Liver (tissue), 9 donors: ENCODE results near the gene CLMN. TPM values are rescaled to one million over a fixed set of nuclear protein-coding genes. Genes with fewer than 3 reads are reported as not detected.
A peak's percentile ranks its signal among the peaks of the same experiment; 100 is the strongest.

ENCODE experiments used
- DNase-seq: peaks from one replicate; pipeline ENCODE4 v3.0.0-alpha.2; 2017; ENCODE audit warnings: low spot score
- H3K27ac ChIP-seq, 2 donors: one replicate each; pipeline ENCODE4 v1.7.0; 2013; ENCODE audit warnings: inconsistent platforms in 2 of 2, low read length in 2 of 2, control low read depth in 1 of 2, low read depth in 1 of 2, mild to moderate bottlenecking in 1 of 2
- H3K27me3 ChIP-seq, 4 donors: one replicate each; pipeline versions ENCODE4 v1.6.1 to v1.7.0; 2013; ENCODE audit warnings: low read length in 3 of 4, inconsistent platforms in 1 of 4, mild to moderate bottlenecking in 1 of 4, moderate library complexity in 1 of 4; ENCODE audit not compliant: control insufficient read depth in 4 of 4, insufficient read depth in 4 of 4
- H3K36me3 ChIP-seq, 4 donors: one replicate each; pipeline versions ENCODE4 v1.6.1 to v1.7.0; 2013; ENCODE audit warnings: low read length in 3 of 4, mild to moderate bottlenecking in 3 of 4, low read depth in 1 of 4, moderate library complexity in 1 of 4; ENCODE audit not compliant: control insufficient read depth in 4 of 4, insufficient read depth in 3 of 4
- H3K4me1 ChIP-seq, 4 donors: one replicate each; pipeline versions ENCODE4 v1.6.1 to v1.7.0; 2013; ENCODE audit warnings: low read length in 3 of 4, mild to moderate bottlenecking in 3 of 4, moderate library complexity in 1 of 4; ENCODE audit not compliant: control insufficient read depth in 4 of 4, insufficient read depth in 4 of 4
- H3K4me3 ChIP-seq, 3 donors: one replicate each; pipeline versions ENCODE4 v1.6.1 to v1.7.0; 2013; ENCODE audit warnings: low read length in 3 of 3, control low read depth in 1 of 3, low read depth in 1 of 3, mild to moderate bottlenecking in 1 of 3
- H3K9ac ChIP-seq, 2 donors: one replicate each; pipeline ENCODE4 v1.7.0; 2013; ENCODE audit warnings: low read length in 2 of 2, mild to moderate bottlenecking in 2 of 2, moderate library complexity in 2 of 2, control low read depth in 1 of 2, low read depth in 1 of 2
- H3K9me3 ChIP-seq, 4 donors: one replicate each; pipeline versions ENCODE4 v1.6.1 to v1.7.0; 2013; ENCODE audit warnings: low read length in 3 of 4; ENCODE audit not compliant: control insufficient read depth in 4 of 4
- EGR1 ChIP-seq, 2 donors: IDR thresholded peaks; 2 replicates each; pipeline ENCODE4 v1.6.1; 2016 to 2018; ENCODE audit warnings: antibody characterized with exemption in 2 of 2, low read depth in 2 of 2
- FOXA1 ChIP-seq: IDR thresholded peaks from 2 replicates; pipeline ENCODE4 v1.6.1; 2016; ENCODE audit warnings: antibody characterized with exemption
- FOXA2 ChIP-seq: IDR thresholded peaks from 2 replicates; pipeline ENCODE4 v1.6.1; 2016; ENCODE audit warnings: antibody characterized with exemption
- GABPA ChIP-seq, 2 donors: IDR thresholded peaks in 1 of 2; conservative IDR thresholded peaks in 1 of 2; 2 replicates each; pipeline ENCODE4 v1.6.1; 2016; ENCODE audit warnings: antibody characterized with exemption in 2 of 2, mild to moderate bottlenecking in 1 of 2, moderate library complexity in 1 of 2
- HNF4A ChIP-seq, 2 donors: conservative IDR thresholded peaks; 2 replicates each; pipeline ENCODE4 v1.6.1; 2016; ENCODE audit warnings: antibody characterized with exemption in 2 of 2, mild to moderate bottlenecking in 2 of 2
- HNF4G ChIP-seq: IDR thresholded peaks from 2 replicates; pipeline ENCODE4 v1.6.1; 2016; ENCODE audit warnings: antibody characterized with exemption
- JUND ChIP-seq, 2 donors: IDR thresholded peaks; 2 replicates each; pipeline ENCODE4 v1.6.1; 2016; ENCODE audit warnings: antibody characterized with exemption in 2 of 2
- NR2F2 ChIP-seq: IDR thresholded peaks from 2 replicates; pipeline ENCODE4 v1.6.1; 2016; ENCODE audit warnings: antibody characterized with exemption
- RAD21 ChIP-seq, 2 donors: IDR thresholded peaks; 2 replicates each; pipeline ENCODE4 v1.6.1; 2016; ENCODE audit warnings: antibody characterized with exemption in 2 of 2, mild to moderate bottlenecking in 2 of 2
- RXRA ChIP-seq, 2 donors: IDR thresholded peaks; 2 replicates each; pipeline ENCODE4 v1.6.1; 2017 to 2018; ENCODE audit warnings: antibody characterized with exemption in 2 of 2, mild to moderate bottlenecking in 1 of 2
- SP1 ChIP-seq: IDR thresholded peaks from 2 replicates; pipeline ENCODE4 v1.6.1; 2018; ENCODE audit warnings: antibody characterized with exemption, mild to moderate bottlenecking
- TAF1 ChIP-seq: conservative IDR thresholded peaks from 2 replicates; pipeline ENCODE4 v1.6.1; 2016; ENCODE audit warnings: antibody characterized with exemption, mild to moderate bottlenecking
- YY1 ChIP-seq: IDR thresholded peaks from 2 replicates; pipeline ENCODE4 v1.6.1; 2016; ENCODE audit warnings: antibody characterized with exemption, mild to moderate bottlenecking
- ZBTB33 ChIP-seq: IDR thresholded peaks from 2 replicates; pipeline ENCODE4 v1.6.1; 2016; ENCODE audit warnings: antibody characterized with exemption
- WGBS: extraction: QIAGEN DNeasy Blood & Tissue Kit; methylation state at CpG from one replicate; pipeline ENCODE4 v1.1.7; 2013; 5-methylcytosine and 5-hydroxymethylcytosine counted together
- polyA plus RNA-seq, 2 donors: library from polyadenylated mRNA; stranded (reverse) in 1 of 2; unstranded in 1 of 2; fragments of 200-250 nt in 1 of 2; fragments of >200 nt in 1 of 2; fragmentation: Nextera tagmentation in 1 of 2; extraction: Ambion mirVana in 1 of 2; gene quantifications; one replicate each; pipeline versions ENCODE4 v1.2.1 to v1.2.3, GENCODE V29; 2013 to 2015
- total RNA-seq, 2 donors: library from RNA; depleted of rRNA; stranded (reverse); fragments of >200 nt; gene quantifications; one replicate each; pipeline ENCODE4 v1.2.3, GENCODE V29; 2014
- TF ChIP-seq, protein P1 (sequence below): IDR thresholded peaks from 2 replicates; pipeline ENCODE4 v1.6.1; 2016; ENCODE audit warnings: antibody characterized with exemption, mild to moderate bottlenecking
- TF ChIP-seq, protein P2 (sequence below): IDR thresholded peaks from 2 replicates; pipeline ENCODE4 v1.6.1; 2016; ENCODE audit warnings: antibody characterized with exemption
- TF ChIP-seq, protein P3 (sequence below): fragments of 150-350 bp; IDR thresholded peaks from 2 replicates; pipeline ENCODE4 v1.5.1; 2017; ENCODE audit warnings: improper control_type of control experiment, low read depth, low read length; ENCODE audit not compliant: missing input control
- TF ChIP-seq, protein P4 (sequence below): IDR thresholded peaks from 2 replicates; pipeline ENCODE4 v1.6.1; 2016; ENCODE audit warnings: antibody characterized with exemption
- donor health status: healthy.
- donor health status: healthy.
- donor health status: healthy.
- donor health status: healthy.
- donor health status: healthy.

Gene CLMN
- total and polyA plus RNA-seq, 4 donors = 6.0 to 41.1 (median 24.1) TPM

- Histone ChIP-seq H3K36me3 (peaks cover 0 to 5% (median 0%) of the 10 kb centered on the region in 4 donors), H3K27ac (peak overlapping the region; percentile 69 to 77), H3K4me3 (no peak overlapping the region), H3K4me1 (peaks cover 18 to 51% (median 39%) of the 10 kb centered on the region in 4 donors), H3K9me3 (no peaks in the 10 kb centered on the region), H3K27me3 (no peaks in the 10 kb centered on the region), H3K9ac (peak overlapping the region in 1 of 2 donors; percentile 37)
- peak; percentile 70 to 74 for TF ChIP-seq RAD21 (IDR thresholded peaks at IDR 0.05)
- TF ChIP-seq, protein P1, sequence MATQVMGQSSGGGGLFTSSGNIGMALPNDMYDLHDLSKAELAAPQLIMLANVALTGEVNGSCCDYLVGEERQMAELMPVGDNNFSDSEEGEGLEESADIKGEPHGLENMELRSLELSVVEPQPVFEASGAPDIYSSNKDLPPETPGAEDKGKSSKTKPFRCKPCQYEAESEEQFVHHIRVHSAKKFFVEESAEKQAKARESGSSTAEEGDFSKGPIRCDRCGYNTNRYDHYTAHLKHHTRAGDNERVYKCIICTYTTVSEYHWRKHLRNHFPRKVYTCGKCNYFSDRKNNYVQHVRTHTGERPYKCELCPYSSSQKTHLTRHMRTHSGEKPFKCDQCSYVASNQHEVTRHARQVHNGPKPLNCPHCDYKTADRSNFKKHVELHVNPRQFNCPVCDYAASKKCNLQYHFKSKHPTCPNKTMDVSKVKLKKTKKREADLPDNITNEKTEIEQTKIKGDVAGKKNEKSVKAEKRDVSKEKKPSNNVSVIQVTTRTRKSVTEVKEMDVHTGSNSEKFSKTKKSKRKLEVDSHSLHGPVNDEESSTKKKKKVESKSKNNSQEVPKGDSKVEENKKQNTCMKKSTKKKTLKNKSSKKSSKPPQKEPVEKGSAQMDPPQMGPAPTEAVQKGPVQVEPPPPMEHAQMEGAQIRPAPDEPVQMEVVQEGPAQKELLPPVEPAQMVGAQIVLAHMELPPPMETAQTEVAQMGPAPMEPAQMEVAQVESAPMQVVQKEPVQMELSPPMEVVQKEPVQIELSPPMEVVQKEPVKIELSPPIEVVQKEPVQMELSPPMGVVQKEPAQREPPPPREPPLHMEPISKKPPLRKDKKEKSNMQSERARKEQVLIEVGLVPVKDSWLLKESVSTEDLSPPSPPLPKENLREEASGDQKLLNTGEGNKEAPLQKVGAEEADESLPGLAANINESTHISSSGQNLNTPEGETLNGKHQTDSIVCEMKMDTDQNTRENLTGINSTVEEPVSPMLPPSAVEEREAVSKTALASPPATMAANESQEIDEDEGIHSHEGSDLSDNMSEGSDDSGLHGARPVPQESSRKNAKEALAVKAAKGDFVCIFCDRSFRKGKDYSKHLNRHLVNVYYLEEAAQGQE = peak; percentile 80
- peak; percentile 18 for TF ChIP-seq FOXA1
- peak; percentile 99 for TF ChIP-seq RXRA (IDR thresholded peaks at IDR 0.05)
- TF ChIP-seq ZBTB33 = peak; percentile 92
- TF ChIP-seq NR2F2 = peak; percentile 83
- peak; percentile 95 for TF ChIP-seq JUND (IDR thresholded peaks at IDR 0.05)
- TF ChIP-seq YY1 = peak; percentile 84
- TF ChIP-seq EGR1 (IDR thresholded peaks at IDR 0.05; ENCODE audit: low read depth in 2 of 2) = peak; percentile 93 to 97
- TF ChIP-seq, protein P2, sequence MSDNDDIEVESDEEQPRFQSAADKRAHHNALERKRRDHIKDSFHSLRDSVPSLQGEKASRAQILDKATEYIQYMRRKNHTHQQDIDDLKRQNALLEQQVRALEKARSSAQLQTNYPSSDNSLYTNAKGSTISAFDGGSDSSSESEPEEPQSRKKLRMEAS = peak; percentile 92
- peak in 1 of 2 donors; percentile 58 for TF ChIP-seq GABPA (IDR thresholded peaks at IDR 0.05 in 1 of 2, conservative IDR thresholded peaks at IDR 0.05 in 1 of 2)
- peak; percentile 92 for TF ChIP-seq HNF4G
- TF ChIP-seq, protein P3, sequence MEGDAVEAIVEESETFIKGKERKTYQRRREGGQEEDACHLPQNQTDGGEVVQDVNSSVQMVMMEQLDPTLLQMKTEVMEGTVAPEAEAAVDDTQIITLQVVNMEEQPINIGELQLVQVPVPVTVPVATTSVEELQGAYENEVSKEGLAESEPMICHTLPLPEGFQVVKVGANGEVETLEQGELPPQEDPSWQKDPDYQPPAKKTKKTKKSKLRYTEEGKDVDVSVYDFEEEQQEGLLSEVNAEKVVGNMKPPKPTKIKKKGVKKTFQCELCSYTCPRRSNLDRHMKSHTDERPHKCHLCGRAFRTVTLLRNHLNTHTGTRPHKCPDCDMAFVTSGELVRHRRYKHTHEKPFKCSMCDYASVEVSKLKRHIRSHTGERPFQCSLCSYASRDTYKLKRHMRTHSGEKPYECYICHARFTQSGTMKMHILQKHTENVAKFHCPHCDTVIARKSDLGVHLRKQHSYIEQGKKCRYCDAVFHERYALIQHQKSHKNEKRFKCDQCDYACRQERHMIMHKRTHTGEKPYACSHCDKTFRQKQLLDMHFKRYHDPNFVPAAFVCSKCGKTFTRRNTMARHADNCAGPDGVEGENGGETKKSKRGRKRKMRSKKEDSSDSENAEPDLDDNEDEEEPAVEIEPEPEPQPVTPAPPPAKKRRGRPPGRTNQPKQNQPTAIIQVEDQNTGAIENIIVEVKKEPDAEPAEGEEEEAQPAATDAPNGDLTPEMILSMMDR = no peak
- TF ChIP-seq HNF4A (conservative IDR thresholded peaks at IDR 0.05) = peak; percentile 99
- peak; percentile 80 for TF ChIP-seq FOXA2
- TF ChIP-seq TAF1 = no peak
- peak; percentile 100 for TF ChIP-seq SP1
- TF ChIP-seq, protein P4, sequence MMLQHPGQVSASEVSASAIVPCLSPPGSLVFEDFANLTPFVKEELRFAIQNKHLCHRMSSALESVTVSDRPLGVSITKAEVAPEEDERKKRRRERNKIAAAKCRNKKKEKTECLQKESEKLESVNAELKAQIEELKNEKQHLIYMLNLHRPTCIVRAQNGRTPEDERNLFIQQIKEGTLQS = peak; percentile 96
- 34% methylated on average over 3 of the region's 3 CpGs for WGBS
- no peak for DNase-seq
Observed at GRCh38 chr14:95222870-95223398, 96.8 kb downstream of the CLMN start.
